Mesothelial cell of epicardium (in vitro differentiated cells): ENCODE measurements around the gene ZNF488. TPM values are rescaled to one million over a fixed set of nuclear protein-coding genes. Genes with fewer than 3 reads are reported as not detected.

Experiments
- DNase-seq, 2 experiments: peaks; one replicate each; pipeline ENCODE4 v3.0.0; 2021; ENCODE audit warnings: low spot score in 2 of 2; ENCODE audit not compliant: unreplicated experiment in 2 of 2
- H3K27ac Mint-ChIP-seq: 2 replicates; pipeline ENCODE4 v1.8.0; 2021; ENCODE audit warnings: mixed read lengths
- H3K27me3 Mint-ChIP-seq: 2 replicates; pipeline ENCODE4 v1.8.0; 2021; ENCODE audit warnings: low read depth, mixed read lengths
- H3K36me3 Mint-ChIP-seq: 2 replicates; pipeline ENCODE4 v1.8.0; 2021; ENCODE audit warnings: mixed read lengths
- H3K4me1 Mint-ChIP-seq: 2 replicates; pipeline ENCODE4 v1.8.0; 2021; ENCODE audit warnings: mixed read lengths
- H3K4me3 Mint-ChIP-seq: 2 replicates; pipeline ENCODE4 v1.8.0; 2021; ENCODE audit warnings: mild to moderate bottlenecking, moderate library complexity, mixed read lengths
- H3K9me3 Mint-ChIP-seq: 2 replicates; pipeline ENCODE4 v1.8.0; 2021; ENCODE audit warnings: mixed read lengths
- total RNA-seq: library from RNA; stranded (reverse); gene quantifications from 3 replicates; pipeline ENCODE4 v1.2.1, GENCODE V29; 2021
- TF ChIP-seq, protein P1 (sequence below): fragments of 200-600 bp; sonication (generic); IDR thresholded peaks from one replicate; pipeline ENCODE4 v1.5.0; 2021; ENCODE audit warnings: antibody characterized with exemption; ENCODE audit not compliant: unreplicated experiment

The ZNF488 gene
- total RNA-seq, 1 donor from 2014 or later = 0.96 TPM

DNA sequence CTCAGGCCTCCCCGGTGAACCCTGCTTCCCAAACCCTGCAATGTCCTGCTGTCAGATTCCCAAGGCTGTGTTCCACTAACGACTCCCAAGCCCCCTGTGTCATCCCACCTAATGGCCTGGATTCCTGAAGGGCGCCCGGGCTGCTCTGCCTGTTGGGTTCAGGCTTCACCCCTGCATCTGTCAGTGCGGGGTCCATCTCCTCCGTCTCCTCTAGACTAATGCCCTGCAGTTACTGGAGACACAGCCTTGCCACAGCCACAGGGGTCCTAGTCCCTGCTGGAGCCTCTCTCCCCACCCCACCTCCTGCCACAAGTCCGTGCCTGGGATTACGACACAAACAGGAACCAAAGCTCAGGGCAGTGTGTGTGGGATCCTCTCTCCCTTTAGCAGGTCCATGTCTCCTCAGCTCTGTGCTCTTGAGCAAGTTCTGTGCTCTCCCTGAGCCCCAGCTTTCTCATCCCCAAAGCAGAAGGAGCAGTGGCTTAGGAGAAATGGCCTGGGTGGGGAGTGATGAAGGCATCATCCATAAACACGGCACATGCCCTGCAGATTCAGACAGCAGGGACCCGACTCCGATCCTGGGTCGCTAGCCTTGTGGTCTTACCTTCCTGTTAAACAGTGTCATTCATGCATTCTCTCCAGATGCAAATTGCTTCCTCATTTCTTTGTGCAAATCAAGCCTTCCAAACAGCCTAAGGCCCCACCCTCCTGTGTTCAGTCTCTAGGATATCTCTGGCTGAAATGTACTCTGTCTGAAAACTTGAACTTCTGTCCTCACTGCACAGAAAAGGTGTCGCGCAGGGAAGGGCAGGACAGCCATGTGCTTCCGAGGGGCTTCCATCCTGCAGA, 44.1 kb downstream of the ZNF488 start:
- H3K36me3 Mint-ChIP-seq = no peaks in the 10 kb centered on the region
- peaks cover 53% of the 10 kb centered on the region for H3K27me3 Mint-ChIP-seq
- H3K27ac Mint-ChIP-seq = no peak overlapping the region
- H3K4me1 Mint-ChIP-seq = no peaks in the 10 kb centered on the region
- no peak for DNase-seq
- TF ChIP-seq, protein P1, sequence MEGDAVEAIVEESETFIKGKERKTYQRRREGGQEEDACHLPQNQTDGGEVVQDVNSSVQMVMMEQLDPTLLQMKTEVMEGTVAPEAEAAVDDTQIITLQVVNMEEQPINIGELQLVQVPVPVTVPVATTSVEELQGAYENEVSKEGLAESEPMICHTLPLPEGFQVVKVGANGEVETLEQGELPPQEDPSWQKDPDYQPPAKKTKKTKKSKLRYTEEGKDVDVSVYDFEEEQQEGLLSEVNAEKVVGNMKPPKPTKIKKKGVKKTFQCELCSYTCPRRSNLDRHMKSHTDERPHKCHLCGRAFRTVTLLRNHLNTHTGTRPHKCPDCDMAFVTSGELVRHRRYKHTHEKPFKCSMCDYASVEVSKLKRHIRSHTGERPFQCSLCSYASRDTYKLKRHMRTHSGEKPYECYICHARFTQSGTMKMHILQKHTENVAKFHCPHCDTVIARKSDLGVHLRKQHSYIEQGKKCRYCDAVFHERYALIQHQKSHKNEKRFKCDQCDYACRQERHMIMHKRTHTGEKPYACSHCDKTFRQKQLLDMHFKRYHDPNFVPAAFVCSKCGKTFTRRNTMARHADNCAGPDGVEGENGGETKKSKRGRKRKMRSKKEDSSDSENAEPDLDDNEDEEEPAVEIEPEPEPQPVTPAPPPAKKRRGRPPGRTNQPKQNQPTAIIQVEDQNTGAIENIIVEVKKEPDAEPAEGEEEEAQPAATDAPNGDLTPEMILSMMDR = no peak
- no peaks in the 10 kb centered on the region for H3K9me3 Mint-ChIP-seq
- H3K4me3 Mint-ChIP-seq = no peak overlapping the region

DNA sequence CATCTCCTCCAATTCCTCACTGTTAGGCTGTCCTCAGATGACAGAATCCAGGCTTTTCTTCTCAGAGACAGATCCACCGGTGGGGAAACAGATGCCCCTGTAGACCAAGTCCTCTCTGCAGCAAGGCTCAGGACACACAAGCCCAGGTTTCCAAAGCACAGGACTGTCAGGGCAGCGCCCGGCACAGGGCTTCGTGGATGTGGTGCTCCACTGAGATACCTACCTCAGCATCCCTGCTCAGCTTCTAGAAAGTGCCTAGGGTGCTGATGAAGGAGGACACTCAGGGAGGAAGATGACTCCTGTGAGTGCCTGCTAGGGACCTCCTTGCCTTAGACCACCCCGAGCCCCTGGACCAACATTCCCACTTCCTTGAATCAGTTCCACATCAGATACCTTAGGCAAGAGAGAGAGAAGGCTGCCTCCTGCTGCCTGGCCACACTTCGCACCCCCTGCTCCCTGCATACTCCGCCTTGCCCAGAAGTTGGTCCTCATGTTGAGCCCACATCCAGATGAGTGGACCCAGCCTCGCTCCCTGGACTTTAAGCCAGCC, 44.8 kb downstream of the ZNF488 start:
- peaks cover 56% of the 10 kb centered on the region for H3K27me3 Mint-ChIP-seq
- no peak for DNase-seq
- no peaks in the 10 kb centered on the region for H3K4me1 Mint-ChIP-seq
- H3K36me3 Mint-ChIP-seq = no peaks in the 10 kb centered on the region
- TF ChIP-seq, protein P1 = no peak
- H3K27ac Mint-ChIP-seq = no peak overlapping the region
- no peak overlapping the region for H3K4me3 Mint-ChIP-seq
- H3K9me3 Mint-ChIP-seq = no peaks in the 10 kb centered on the region

DNA sequence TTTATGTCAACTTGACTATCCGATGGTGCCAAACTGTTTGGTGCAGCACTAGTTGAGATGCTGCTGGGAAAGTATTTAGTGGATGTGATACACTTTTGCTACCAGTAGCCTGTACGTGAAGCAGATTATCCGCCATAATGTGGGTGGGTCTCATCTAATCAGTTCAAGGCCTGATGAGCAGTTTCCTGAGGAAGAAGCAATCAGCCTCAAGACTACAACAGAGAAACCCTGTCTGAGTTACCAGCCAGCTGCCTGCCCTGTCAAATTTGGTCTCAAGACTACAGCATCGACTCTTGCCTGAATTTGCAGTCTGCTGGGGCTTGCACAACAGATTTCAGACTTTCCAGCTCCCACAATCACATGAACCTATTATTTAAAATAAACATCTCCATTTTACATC, 46.8 kb downstream of the ZNF488 start:
- Mint-ChIP-seq H3K4me3 (no peak overlapping the region), H3K36me3 (no peaks in the 10 kb centered on the region), H3K4me1 (no peaks in the 10 kb centered on the region), H3K9me3 (no peaks in the 10 kb centered on the region), H3K27ac (no peak overlapping the region), H3K27me3 (peaks cover 62% of the 10 kb centered on the region)
- no peak for DNase-seq
- TF ChIP-seq, protein P1 = no peak

DNA sequence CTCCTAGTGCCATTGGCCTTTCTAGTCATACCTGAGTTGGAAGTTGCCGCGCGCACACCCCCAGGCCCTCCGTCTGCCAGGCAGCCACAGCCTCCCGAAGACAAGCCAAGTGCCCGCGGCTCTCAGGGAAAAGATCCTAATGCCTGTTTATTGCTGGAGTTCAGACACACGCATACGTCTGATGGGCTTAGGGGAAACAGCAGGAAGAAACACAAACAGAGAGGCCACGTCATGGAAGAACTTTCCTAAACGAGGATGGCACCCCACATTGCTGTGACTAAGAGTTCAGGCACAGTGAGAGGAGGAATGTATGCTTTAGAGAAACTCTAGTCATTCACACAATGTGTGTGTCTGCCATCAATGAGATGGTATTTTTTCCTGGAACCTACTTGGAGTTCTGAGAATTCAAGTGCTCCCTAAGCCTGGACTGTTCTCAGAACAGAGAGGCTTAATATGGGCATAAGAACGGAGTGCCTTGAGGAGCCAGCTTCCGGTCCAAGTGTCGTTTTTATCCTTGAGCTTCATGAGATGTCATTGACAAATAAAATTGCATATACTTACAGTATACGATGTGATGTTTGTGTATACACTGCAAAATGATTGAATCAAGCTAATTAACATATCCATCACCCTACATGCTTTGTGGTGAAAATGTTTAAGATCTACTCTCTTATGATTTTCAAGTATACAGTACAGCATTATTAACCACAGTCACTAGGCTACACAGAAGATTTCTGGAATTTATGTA, 47.5 kb downstream of the ZNF488 start:
- no peaks in the 10 kb centered on the region for H3K9me3 Mint-ChIP-seq
- H3K4me1 Mint-ChIP-seq = peaks cover 3% of the 10 kb centered on the region
- H3K36me3 Mint-ChIP-seq = no peaks in the 10 kb centered on the region
- H3K4me3 Mint-ChIP-seq = no peak overlapping the region
- H3K27ac Mint-ChIP-seq = no peak overlapping the region
- TF ChIP-seq, protein P1 = no peak
- peaks cover 62% of the 10 kb centered on the region for H3K27me3 Mint-ChIP-seq
- no peak for DNase-seq

DNA sequence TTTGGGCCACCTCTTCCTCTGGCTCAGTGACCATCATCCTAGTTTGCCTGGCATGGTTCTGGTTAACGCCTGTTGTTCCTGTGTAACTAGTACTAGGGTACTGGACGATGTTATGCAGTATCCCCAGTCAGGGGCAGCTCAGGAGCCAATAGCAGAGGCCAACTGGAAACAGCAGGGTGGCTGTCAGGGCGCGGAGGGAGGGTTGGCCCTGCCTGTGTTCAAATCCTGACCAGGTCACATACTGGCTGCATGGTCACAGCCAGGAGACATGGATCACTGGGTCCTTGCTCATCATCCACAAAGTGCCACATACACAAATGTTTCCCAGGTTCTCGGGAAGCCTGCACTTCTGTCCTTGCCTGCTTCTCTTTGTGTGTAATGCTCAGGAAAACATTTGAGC, 48.2 kb downstream of the ZNF488 start:
- Mint-ChIP-seq H3K27ac (no peak overlapping the region), H3K4me3 (no peak overlapping the region), H3K4me1 (peaks cover 3% of the 10 kb centered on the region), H3K36me3 (no peaks in the 10 kb centered on the region), H3K27me3 (peaks cover 59% of the 10 kb centered on the region), H3K9me3 (no peaks in the 10 kb centered on the region)
- no peak for DNase-seq
- TF ChIP-seq, protein P1 = no peak
